ENCODE results near the gene RLN3. TPM values are rescaled to one million over a fixed set of nuclear protein-coding genes. Genes with fewer than 3 reads are reported as not detected.
"Not testable (repeated sequence)": the region's sequence is repeated elsewhere in the genome, so short reads cannot be mapped to it uniquely, and the experiment has no call there.

Gene RLN3
- total and polyA plus RNA-seq, 4 donors, result not detected

DNA sequence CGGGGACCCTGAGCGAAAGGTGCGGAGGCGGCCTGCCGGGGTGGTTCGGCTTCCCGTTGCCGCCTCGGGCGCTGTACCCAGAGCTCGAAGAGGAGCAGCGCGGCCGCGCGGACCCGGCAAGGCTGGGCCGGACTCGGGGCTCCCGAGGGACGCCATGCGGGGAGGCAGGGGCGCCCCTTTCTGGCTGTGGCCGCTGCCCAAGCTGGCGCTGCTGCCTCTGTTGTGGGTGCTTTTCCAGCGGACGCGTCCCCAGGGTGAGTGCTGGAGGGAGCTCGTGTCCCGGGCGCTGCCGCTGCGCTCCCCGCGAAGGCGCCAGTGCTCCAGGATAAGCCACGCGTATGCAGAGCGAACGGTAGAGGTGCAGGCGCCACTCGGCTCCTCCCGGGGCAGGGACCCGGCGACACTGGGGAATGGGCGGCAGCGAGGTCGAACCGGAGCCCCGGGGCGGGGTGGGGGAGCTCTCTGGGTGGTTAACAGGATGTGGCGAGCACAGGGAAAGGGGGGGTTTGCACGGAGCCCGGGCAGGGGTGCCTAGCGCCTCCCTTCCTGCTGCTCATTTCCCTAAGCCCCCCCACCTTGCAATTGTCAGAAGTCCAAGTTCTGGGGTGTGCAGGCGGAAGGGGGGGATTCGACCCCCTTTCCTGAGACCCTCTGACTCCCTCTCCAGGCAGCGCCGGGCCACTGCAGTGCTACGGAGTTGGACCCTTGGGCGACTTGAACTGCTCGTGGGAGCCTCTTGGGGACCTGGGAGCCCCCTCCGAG, 4.0 kb downstream of the RLN3 start, which contains the start of gene IL27RA:
Gene IL27RA (plus strand): TSS at position 44 of the 762 bp plus-strand sequence. CDS start 111 bp downstream, at position 155.
- under 1% methylated on average over 63 of the region's 63 CpGs for WGBS

DNA sequence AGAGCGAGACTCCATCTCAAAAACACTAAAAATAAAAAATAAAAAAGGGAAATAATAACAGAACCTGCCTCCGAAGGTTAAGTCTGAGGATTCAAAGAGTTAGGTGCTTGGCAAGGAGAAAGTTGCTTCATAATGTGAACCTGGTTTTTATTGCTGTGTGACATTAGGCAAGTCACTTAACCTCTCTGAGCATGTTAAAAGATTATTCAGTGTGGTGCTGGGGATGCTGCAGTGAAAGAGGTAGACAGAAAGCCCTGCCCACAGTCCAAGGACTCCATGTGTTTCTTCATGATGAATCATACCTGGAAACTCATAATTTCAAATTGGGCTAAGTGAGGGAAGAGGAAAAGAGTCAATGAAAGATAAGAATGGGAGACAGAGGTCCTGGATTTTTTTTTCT, 6.0 kb downstream of the RLN3 start:
- Histone ChIP-seq H3K27me3 (ENCODE audit: control insufficient read depth in 4 of 4, insufficient read depth in 4 of 4, low read length in 3 of 4) (no peaks in the 10 kb centered on the region), H3K27ac (ENCODE audit: low read depth in 1 of 2, low read length in 2 of 2) (no peak overlapping the region), H3K9ac (ENCODE audit: low read depth in 1 of 2, low read length in 2 of 2) (no peak overlapping the region), H3K4me3 (ENCODE audit: low read depth in 1 of 3, low read length in 3 of 3) (no peak overlapping the region), H3K9me3 (ENCODE audit: control insufficient read depth in 4 of 4, low read length in 3 of 4) (no peaks in the 10 kb centered on the region), H3K4me1 (ENCODE audit: control insufficient read depth in 4 of 4, insufficient read depth in 4 of 4, low read length in 3 of 4) (peaks cover 0 to 10% (median 5%) of the 10 kb centered on the region in 4 donors), H3K36me3 (ENCODE audit: control insufficient read depth in 4 of 4, insufficient read depth in 3 of 4, low read depth in 1 of 4, low read length in 3 of 4) (peaks cover 0 to 2% (median 0%) of the 10 kb centered on the region in 4 donors)
- WGBS, result over 99% methylated on average over 2 of the region's 2 CpGs
- no peak for TF ChIP-seq GABPA (IDR thresholded peaks at IDR 0.05 in 1 of 2, conservative IDR thresholded peaks at IDR 0.05 in 1 of 2)
- DNase-seq (ENCODE audit: low spot score), result no peak

More for the DNA sequence above, 4.0 kb downstream of the RLN3 start, which contains the start of gene IL27RA:
- H3K4me1 ChIP-seq (ENCODE audit: control insufficient read depth in 4 of 4, insufficient read depth in 4 of 4, low read length in 3 of 4), result peaks cover 0 to 10% (median 5%) of the 10 kb centered on the region in 4 donors
- H3K27me3 ChIP-seq (ENCODE audit: control insufficient read depth in 4 of 4, insufficient read depth in 4 of 4, low read length in 3 of 4), result no peaks in the 10 kb centered on the region
- H3K9ac ChIP-seq (ENCODE audit: low read depth in 1 of 2, low read length in 2 of 2), result peak within 1 kb of the TSS; percentile 13 to 47
- no peaks in the 10 kb centered on the region for H3K36me3 ChIP-seq (ENCODE audit: control insufficient read depth in 4 of 4, insufficient read depth in 3 of 4, low read depth in 1 of 4, low read length in 3 of 4)
- TF ChIP-seq FOXA1 (IDR thresholded peaks at IDR 0.05), result no peak
- TF ChIP-seq RXRA (IDR thresholded peaks at IDR 0.05), result no peak
- TF ChIP-seq, protein P1, sequence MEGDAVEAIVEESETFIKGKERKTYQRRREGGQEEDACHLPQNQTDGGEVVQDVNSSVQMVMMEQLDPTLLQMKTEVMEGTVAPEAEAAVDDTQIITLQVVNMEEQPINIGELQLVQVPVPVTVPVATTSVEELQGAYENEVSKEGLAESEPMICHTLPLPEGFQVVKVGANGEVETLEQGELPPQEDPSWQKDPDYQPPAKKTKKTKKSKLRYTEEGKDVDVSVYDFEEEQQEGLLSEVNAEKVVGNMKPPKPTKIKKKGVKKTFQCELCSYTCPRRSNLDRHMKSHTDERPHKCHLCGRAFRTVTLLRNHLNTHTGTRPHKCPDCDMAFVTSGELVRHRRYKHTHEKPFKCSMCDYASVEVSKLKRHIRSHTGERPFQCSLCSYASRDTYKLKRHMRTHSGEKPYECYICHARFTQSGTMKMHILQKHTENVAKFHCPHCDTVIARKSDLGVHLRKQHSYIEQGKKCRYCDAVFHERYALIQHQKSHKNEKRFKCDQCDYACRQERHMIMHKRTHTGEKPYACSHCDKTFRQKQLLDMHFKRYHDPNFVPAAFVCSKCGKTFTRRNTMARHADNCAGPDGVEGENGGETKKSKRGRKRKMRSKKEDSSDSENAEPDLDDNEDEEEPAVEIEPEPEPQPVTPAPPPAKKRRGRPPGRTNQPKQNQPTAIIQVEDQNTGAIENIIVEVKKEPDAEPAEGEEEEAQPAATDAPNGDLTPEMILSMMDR (IDR thresholded peaks at IDR 0.05; ENCODE audit: low read depth, low read length, missing input control), result peak; percentile 48
- no peak for TF ChIP-seq HNF4G (IDR thresholded peaks at IDR 0.05)
- TF ChIP-seq GABPA (IDR thresholded peaks at IDR 0.05 in 1 of 2, conservative IDR thresholded peaks at IDR 0.05 in 1 of 2), result no peak
- no peak for TF ChIP-seq TAF1 (conservative IDR thresholded peaks at IDR 0.05)
- TF ChIP-seq, protein P2, sequence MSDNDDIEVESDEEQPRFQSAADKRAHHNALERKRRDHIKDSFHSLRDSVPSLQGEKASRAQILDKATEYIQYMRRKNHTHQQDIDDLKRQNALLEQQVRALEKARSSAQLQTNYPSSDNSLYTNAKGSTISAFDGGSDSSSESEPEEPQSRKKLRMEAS (IDR thresholded peaks at IDR 0.05), result no peak
- TF ChIP-seq RAD21 (IDR thresholded peaks at IDR 0.05), result peak; percentile 40 to 55
- TF ChIP-seq, protein P3, sequence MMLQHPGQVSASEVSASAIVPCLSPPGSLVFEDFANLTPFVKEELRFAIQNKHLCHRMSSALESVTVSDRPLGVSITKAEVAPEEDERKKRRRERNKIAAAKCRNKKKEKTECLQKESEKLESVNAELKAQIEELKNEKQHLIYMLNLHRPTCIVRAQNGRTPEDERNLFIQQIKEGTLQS (IDR thresholded peaks at IDR 0.05), result no peak
- no peak for TF ChIP-seq EGR1 (IDR thresholded peaks at IDR 0.05; ENCODE audit: low read depth in 2 of 2)
- TF ChIP-seq HNF4A (conservative IDR thresholded peaks at IDR 0.05), result no peak
- peak; percentile 65 for DNase-seq (ENCODE audit: low spot score)
- H3K9me3 ChIP-seq (ENCODE audit: control insufficient read depth in 4 of 4, low read length in 3 of 4), result no peaks in the 10 kb centered on the region
- peak within 1 kb of the TSS; percentile 49 to 75 (median 59) for H3K4me3 ChIP-seq (ENCODE audit: low read depth in 1 of 3, low read length in 3 of 3)
- H3K27ac ChIP-seq (ENCODE audit: low read depth in 1 of 2, low read length in 2 of 2), result peak within 1 kb of the TSS; percentile 56 to 62

DNA sequence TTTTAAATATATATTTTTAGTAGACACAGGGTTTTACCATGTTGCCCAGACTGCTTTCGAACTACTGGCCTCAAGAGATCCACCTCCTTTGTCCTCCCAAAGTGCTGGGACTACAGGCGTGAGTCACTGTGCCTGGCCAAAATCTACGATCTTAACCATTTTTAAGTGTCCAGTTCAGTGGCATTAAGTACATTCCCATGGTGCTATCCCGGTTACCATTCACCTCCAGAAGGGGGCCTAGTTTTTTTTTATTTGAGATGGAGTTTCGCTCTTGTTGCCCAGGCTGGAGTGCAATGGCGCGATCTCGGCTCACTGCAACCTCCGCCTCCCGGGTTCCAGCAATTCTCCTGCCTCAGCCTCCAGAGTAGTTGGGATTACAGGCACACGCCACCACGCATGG, 7.2 kb downstream of the RLN3 start:
- H3K9me3 ChIP-seq (ENCODE audit: control insufficient read depth in 4 of 4, low read length in 3 of 4); H3K9ac ChIP-seq (ENCODE audit: low read depth in 1 of 2, low read length in 2 of 2); H3K27ac ChIP-seq (ENCODE audit: low read depth in 1 of 2, low read length in 2 of 2); DNase-seq (ENCODE audit: low spot score); H3K4me3 ChIP-seq (ENCODE audit: low read depth in 1 of 3, low read length in 3 of 3); H3K4me1 ChIP-seq (ENCODE audit: control insufficient read depth in 4 of 4, insufficient read depth in 4 of 4, low read length in 3 of 4); H3K36me3 ChIP-seq (ENCODE audit: control insufficient read depth in 4 of 4, insufficient read depth in 3 of 4, low read depth in 1 of 4, low read length in 3 of 4); H3K27me3 ChIP-seq (ENCODE audit: control insufficient read depth in 4 of 4, insufficient read depth in 4 of 4, low read length in 3 of 4): not testable (repeated sequence)
- 92% methylated on average over 12 of the region's 12 CpGs for WGBS

Data from liver (tissue), 9 donors.